Hepatocyte (in vitro differentiated cells): ENCODE data around the gene SCPEP1.

Source experiments
- EZH2 ChIP-seq: fragments of 200-600 bp; sonication (generic); IDR thresholded peaks from 2 replicates; pipeline ENCODE4 v1.6.1; 2016; ENCODE audit warnings: antibody characterized with exemption, mild to moderate bottlenecking, borderline replicate concordance
- EZH2phosphoT487 ChIP-seq: fragments of 200-600 bp; sonication (generic); IDR thresholded peaks from one replicate; pipeline ENCODE4 v1.6.1; 2018; ENCODE audit warnings: antibody characterized with exemption, mild to moderate bottlenecking, low read depth, moderate library complexity; ENCODE audit not compliant: unreplicated experiment, severe bottlenecking
- TF ChIP-seq, protein P1 (sequence below): fragments of 200-600 bp; sonication (generic); IDR thresholded peaks from 2 replicates; pipeline ENCODE4 v1.5.1; 2016; ENCODE audit warnings: antibody characterized with exemption, mild to moderate bottlenecking; ENCODE audit not compliant: poor library complexity

DNA sequence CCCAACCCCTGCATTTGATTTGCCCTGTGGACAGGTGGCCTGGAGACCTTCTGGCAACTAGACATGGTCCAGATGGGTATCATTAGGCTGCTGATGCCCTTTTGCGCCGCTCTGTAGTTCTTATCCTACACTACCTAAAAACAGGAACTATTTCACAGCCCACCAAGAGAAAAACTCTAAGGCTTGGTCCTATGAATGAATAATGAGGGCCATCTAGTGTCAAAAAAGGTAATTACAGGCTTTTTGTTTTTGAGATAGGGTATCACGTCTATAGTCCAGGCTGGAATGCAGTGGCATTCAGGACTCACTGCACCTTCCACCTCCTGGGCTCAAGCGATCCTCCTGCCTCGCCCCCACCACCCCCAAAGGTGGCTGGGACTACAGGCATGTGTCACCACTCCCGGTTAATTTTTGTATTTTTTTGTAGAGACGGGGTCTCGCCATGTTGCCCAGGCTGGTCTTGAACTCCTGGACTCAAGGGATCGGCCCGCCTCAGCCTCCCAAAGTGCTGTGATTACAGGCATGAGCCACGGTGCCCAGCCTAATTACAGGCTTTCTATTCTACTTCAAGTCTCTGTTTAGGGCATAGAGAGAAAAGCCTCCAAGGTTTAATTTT lies 38.0 kb upstream of the SCPEP1 start:
- no peak for TF ChIP-seq EZH2phosphoT487
- TF ChIP-seq EZH2 = no peak
- TF ChIP-seq, protein P1, sequence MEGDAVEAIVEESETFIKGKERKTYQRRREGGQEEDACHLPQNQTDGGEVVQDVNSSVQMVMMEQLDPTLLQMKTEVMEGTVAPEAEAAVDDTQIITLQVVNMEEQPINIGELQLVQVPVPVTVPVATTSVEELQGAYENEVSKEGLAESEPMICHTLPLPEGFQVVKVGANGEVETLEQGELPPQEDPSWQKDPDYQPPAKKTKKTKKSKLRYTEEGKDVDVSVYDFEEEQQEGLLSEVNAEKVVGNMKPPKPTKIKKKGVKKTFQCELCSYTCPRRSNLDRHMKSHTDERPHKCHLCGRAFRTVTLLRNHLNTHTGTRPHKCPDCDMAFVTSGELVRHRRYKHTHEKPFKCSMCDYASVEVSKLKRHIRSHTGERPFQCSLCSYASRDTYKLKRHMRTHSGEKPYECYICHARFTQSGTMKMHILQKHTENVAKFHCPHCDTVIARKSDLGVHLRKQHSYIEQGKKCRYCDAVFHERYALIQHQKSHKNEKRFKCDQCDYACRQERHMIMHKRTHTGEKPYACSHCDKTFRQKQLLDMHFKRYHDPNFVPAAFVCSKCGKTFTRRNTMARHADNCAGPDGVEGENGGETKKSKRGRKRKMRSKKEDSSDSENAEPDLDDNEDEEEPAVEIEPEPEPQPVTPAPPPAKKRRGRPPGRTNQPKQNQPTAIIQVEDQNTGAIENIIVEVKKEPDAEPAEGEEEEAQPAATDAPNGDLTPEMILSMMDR = peak; percentile 65
